ENCODE data around the gene RIPOR2.

DNA sequence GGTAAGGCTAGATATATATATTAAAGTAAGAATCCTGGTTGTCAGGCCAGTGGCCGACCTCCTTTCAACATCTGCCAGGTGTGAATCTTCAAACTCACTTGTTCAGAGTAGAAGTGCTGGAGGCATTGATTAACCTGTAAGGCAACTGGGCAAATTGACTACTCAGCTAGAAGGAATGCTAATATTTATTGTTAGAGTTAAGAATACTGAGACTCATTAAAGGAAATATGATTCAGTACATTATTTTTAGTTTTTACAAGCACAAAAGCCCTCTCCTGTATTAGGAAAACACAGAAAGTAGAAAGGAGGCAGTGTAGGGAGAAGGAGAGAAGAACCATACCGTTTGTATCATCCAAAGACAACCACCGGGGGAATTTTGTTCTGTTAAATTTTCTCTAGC is 53.5 kb downstream of the RIPOR2 start:
- TF ChIP-seq EZH2 (IDR thresholded peaks at IDR 0.05) (no peak), POLR2AphosphoS5 (IDR thresholded peaks at IDR 0.05; ENCODE audit: borderline replicate concordance, low read depth, low read length) (no peak)
